ENCODE data around the gene GAB1.

The GAB1 gene

DNA sequence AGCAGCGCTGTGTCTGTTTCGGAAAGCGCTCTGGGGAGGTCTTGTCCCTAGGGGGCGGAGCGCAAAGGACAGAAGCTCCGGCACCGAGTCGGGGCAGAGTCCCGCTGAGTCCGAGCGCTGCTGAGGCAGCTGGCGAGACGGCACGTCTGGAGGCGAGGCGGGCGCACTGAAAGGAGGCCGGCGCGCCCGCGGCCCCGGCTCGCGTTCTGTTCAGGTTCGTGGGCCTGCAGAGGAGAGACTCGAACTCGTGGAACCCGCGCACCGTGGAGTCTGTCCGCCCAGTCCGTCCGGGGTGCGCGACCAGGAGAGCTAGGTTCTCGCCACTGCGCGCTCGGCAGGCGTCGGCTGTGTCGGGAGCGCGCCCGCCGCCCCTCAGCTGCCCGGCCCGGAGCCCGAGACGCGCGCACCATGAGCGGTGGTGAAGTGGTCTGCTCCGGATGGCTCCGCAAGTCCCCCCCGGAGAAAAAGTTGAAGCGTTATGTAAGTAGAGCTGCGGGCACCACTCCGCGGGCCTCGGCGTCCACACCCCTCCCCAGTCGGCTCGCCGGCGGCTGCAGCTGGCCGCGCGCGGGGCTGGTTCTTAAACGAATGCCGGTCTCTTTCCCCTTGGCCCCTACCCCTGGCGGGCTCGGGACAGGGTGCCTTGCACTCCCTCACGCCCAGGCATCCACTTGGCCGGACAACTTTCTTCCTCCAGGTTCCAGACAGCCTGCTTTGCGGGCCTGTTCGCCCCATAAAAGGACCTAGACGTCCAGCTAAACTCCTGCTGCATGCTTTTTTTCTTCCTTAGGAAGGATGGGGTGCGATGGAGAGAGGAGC, at the start of gene GAB1:
Gene GAB1, plus strand, starts transcription at position 96 of the 819 bp plus-strand sequence. Its CDS starts 313 bp downstream, at position 409.
- Histone ChIP-seq H3K9me2 (replicated peaks; ENCODE audit: insufficient read depth, low read length) (no peaks in the 10 kb centered on the region), H4K20me1 (ENCODE audit: low read depth, low read length) (no peaks in the 10 kb centered on the region), H3K27ac (ENCODE audit: low read depth, low read length) (no peak within 1 kb of the TSS), H3K9ac (ENCODE audit: low read length) (peak within 1 kb of the TSS; percentile 44), H2AFZ (ENCODE audit: low read depth, low read length, severe bottlenecking) (peak within 1 kb of the TSS; percentile 71), H3K4me3 (ENCODE audit: insufficient read depth, low read length, poor library complexity, severe bottlenecking) (peak within 1 kb of the TSS; percentile 55), H3K27me3 (ENCODE audit: low read length) (no peaks in the 10 kb centered on the region), H3K36me3 (ENCODE audit: low read length) (no peaks in the 10 kb centered on the region), H3K79me2 (ENCODE audit: insufficient read depth, low read length) (no peaks in the 10 kb centered on the region), H3K4me2 (ENCODE audit: low read depth, low read length, poor library complexity, severe bottlenecking) (peak within 1 kb of the TSS; percentile 66), H3K9me3 (ENCODE audit: insufficient read depth, low read length) (no peaks in the 10 kb centered on the region), H3F3A (ENCODE audit: insufficient read depth) (no peaks in the 10 kb centered on the region)
- no peak for TF ChIP-seq EZH2phosphoT487 (conservative IDR thresholded peaks at IDR 0.05; ENCODE audit: low read length)
- TF ChIP-seq, protein P1, sequence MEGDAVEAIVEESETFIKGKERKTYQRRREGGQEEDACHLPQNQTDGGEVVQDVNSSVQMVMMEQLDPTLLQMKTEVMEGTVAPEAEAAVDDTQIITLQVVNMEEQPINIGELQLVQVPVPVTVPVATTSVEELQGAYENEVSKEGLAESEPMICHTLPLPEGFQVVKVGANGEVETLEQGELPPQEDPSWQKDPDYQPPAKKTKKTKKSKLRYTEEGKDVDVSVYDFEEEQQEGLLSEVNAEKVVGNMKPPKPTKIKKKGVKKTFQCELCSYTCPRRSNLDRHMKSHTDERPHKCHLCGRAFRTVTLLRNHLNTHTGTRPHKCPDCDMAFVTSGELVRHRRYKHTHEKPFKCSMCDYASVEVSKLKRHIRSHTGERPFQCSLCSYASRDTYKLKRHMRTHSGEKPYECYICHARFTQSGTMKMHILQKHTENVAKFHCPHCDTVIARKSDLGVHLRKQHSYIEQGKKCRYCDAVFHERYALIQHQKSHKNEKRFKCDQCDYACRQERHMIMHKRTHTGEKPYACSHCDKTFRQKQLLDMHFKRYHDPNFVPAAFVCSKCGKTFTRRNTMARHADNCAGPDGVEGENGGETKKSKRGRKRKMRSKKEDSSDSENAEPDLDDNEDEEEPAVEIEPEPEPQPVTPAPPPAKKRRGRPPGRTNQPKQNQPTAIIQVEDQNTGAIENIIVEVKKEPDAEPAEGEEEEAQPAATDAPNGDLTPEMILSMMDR (IDR thresholded peaks at IDR 0.05; ENCODE audit: insufficient read depth, low read length, poor library complexity, severe bottlenecking): no peak

DNA sequence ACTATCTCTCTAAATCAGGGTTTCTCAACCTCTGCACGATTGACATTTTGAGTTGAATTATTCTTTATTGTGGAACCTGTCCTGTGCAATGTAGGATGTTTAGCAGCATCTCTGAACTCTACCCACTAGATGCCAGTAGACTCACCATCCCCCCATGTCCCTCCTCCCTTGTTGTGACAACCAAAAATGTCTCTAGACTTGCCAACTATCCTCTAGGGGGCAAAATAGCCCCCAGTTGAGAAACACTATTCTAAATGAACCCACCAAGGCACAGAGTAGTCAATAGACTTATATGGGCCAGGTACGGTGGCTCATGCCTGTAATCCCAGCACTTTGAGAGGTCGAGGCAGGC, 49.1 kb upstream of the GAB1 start:
- Histone ChIP-seq H3F3A (ENCODE audit: insufficient read depth) (no peaks in the 10 kb centered on the region), H3K36me3 (ENCODE audit: low read length) (no peaks in the 10 kb centered on the region), H3K27me3 (ENCODE audit: low read length) (no peaks in the 10 kb centered on the region), H3K9me3 (ENCODE audit: insufficient read depth, low read length) (no peaks in the 10 kb centered on the region), H2AFZ (ENCODE audit: low read depth, low read length, severe bottlenecking) (no peak overlapping the region), H3K4me3 (ENCODE audit: insufficient read depth, low read length, poor library complexity, severe bottlenecking) (no peak overlapping the region), H3K9ac (ENCODE audit: low read length) (no peak overlapping the region), H3K27ac (ENCODE audit: low read depth, low read length) (no peak overlapping the region), H3K4me2 (ENCODE audit: low read depth, low read length, poor library complexity, severe bottlenecking) (no peak overlapping the region), H3K9me2 (replicated peaks; ENCODE audit: insufficient read depth, low read length) (no peaks in the 10 kb centered on the region), H4K20me1 (ENCODE audit: low read depth, low read length) (no peaks in the 10 kb centered on the region), H3K79me2 (ENCODE audit: insufficient read depth, low read length) (no peaks in the 10 kb centered on the region)
- TF ChIP-seq EZH2phosphoT487 (conservative IDR thresholded peaks at IDR 0.05; ENCODE audit: low read length): no peak
- TF ChIP-seq, protein P1 (IDR thresholded peaks at IDR 0.05; ENCODE audit: insufficient read depth, low read length, poor library complexity, severe bottlenecking): no peak

DNA sequence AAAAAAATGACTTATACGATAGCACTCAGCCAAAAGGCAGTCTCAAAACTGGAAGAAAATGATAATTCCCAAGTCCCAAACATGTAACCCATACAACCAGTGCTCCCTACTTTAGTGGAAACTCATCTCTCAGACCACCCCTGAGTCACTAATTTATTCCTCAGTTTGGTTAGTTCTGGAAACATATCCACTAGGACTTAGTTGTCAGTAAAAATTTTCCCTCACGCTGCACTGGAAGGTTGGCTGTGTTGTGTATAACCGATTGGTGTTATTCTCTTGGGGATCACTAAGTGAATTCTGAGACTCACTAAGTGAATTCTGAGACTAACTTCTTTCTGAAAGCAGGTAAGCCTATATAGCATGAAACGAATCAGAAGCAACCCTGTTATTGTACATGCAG, 48.5 kb upstream of the GAB1 start:
- Histone ChIP-seq H3K4me3 (ENCODE audit: insufficient read depth, low read length, poor library complexity, severe bottlenecking) (no peak overlapping the region), H3F3A (ENCODE audit: insufficient read depth) (no peaks in the 10 kb centered on the region), H2AFZ (ENCODE audit: low read depth, low read length, severe bottlenecking) (no peak overlapping the region), H3K36me3 (ENCODE audit: low read length) (no peaks in the 10 kb centered on the region), H3K27ac (ENCODE audit: low read depth, low read length) (no peak overlapping the region), H4K20me1 (ENCODE audit: low read depth, low read length) (no peaks in the 10 kb centered on the region), H3K9me3 (ENCODE audit: insufficient read depth, low read length) (no peaks in the 10 kb centered on the region), H3K27me3 (ENCODE audit: low read length) (no peaks in the 10 kb centered on the region), H3K79me2 (ENCODE audit: insufficient read depth, low read length) (no peaks in the 10 kb centered on the region), H3K9me2 (replicated peaks; ENCODE audit: insufficient read depth, low read length) (no peaks in the 10 kb centered on the region), H3K9ac (ENCODE audit: low read length) (no peak overlapping the region), H3K4me2 (ENCODE audit: low read depth, low read length, poor library complexity, severe bottlenecking) (no peak overlapping the region)
- TF ChIP-seq, protein P1 (IDR thresholded peaks at IDR 0.05; ENCODE audit: insufficient read depth, low read length, poor library complexity, severe bottlenecking): no peak
- no peak for TF ChIP-seq EZH2phosphoT487 (conservative IDR thresholded peaks at IDR 0.05; ENCODE audit: low read length)

Data from SU-DHL-6 (cell line).